GM18907 (cell line): ENCODE data around the gene MAP1LC3B.

ENCODE experiments used
- ATAC-seq: cut with Tn5 transposase; IDR thresholded peaks from one replicate; pipeline ENCODE4 v1.9.1; 2021; ENCODE audit warnings: mild to moderate bottlenecking, moderate library complexity; ENCODE audit not compliant: unreplicated experiment

MAP1LC3B gene

DNA sequence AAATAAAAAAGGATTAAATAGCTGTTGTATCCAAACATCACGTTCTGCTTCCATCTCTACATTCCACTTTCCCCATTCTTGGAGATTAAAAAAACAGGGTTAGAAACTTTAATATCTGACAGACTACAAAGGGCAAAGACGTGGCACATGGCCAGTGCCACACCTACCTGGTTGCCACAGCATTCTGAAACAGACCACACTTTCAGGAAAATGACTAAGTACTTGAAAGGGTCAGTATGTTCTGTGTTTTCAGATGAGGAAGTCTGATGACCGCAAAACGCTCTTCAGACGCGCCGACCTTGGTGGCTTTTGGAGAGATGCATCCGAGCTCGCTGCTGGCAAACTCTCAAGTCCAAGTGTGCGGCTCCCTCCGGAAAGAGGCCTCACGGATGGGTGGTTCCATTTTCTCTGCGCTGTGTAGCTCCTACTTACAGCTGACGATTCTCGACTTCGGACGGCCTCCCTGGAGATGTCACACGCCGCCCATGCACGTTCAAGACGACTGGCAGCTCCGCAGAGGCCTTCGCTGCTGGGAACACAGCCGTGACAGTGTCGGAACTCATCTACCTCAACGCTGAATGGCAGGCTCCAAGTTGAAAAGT is 15.5 kb downstream of the MAP1LC3B start:
- no peak for ATAC-seq

DNA sequence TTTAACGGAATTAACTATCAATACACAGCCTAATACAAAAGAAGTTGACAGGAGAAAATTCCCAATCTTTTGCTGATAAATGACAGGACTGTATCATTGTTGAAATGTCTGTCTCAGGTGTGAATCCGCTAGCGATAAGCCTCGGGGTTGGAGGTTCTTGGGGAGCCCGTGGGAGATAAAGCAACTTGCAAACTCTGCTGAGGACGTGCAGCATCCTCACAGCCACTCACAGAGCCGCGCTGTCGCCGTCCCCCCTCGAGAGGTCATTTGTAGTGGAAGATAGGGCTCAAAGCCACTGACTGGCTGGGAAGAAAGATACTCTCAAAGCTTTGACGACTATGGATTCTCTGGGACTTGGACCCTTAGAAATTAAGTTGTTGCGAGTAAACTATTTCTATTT is 17.0 kb downstream of the MAP1LC3B start:
- no peak for ATAC-seq

DNA sequence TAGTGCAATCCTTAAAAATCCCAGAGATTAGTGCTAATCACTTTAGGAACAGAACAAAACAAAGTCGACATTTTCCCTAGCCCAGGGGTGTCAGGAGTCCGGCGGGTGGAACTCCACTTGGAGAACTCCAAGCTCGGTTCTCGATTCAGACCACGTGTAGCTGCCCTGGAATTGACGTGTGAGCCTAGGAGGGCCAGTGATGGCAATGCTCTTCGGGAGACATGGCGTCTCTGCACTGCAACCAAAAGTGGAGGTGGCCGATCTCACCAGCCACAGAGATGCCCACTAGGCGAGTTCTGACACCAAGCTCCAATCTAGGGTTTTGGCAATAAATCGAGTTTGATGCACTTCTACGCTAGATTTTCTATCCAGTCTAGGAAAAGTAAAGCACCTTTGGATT is 17.6 kb downstream of the MAP1LC3B start:
- ATAC-seq: no peak

DNA sequence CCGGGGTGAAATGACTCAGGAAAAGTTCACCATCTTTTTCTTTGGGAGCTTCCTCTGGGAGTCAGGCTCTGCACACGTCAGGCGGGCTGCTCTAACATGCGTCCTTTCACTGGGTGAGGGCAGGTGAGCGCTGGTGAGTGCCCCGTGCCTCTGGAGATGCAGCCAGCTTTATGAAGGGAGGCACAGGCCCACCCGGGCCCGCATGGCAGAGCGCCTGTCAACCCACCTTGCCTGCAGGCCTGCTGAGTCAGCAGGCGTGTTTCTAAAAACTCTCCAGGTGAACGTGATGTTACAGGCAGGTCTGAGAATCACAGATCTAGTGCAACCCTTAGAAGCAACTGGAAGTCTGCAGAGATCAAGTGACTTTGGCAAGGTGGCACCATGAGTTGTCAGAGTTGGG is 18.4 kb downstream of the MAP1LC3B start:
- no peak for ATAC-seq

DNA sequence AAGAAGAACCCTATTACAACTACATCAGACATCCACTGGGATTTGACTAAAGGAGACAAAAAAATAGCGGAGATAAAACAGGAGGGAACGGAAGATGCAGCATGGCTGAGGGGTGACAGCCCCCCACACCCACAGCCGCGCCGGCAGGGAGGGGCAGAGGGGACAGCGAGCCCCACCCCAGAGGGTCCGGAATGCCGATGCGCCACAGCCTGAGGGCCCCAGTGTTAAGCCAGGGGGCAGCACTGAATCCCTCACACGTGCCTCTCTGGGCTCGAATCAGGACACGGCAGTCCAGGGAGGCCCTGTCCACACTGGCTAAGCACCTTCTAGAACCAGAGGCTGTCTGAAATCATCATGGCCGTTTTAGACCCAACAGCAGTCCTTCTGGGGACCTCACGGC is 18.8 kb downstream of the MAP1LC3B start:
- no peak for ATAC-seq

DNA sequence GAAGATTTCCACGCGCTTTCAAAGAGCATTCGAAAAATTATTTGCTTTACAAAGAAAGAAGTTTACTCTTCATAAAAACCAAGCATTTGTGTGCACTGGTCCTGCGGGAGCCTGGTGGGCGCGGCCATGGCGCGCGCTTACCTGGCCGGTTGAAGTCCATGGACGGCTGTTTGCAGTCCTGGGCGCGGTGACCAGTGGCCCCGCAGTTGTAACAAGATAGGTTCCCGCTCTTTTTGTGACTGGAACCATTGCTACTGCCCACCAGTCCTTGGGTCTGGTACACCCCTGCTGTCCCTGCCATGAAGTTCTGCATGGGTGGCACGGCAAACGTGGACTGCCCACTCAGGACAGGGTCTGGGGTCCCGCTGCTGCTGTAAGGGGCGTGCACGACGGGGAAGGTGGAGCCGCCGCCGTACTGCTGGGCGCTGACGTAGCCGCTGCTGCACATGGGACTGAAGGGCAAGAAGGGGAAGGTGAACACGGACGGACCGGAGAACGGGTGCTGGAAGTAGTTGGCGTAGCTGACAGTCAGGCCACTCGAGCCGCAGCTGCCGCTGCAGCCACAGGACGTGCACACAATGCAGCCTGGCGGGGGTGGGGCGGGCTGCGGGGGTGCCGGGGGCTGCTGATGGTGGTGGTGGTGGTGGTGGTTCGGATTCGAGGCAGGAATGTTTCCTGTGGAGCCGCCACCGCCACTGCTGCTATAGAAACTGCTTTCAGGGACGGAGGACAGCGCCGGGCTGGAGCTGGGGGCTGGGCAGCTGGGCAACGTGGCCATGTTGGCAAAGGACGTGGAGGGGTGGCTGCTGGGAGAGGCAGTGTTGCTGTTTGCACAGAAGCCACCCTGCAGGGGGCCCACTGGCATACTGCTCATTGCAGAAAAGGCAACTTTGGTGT is 19.5 kb downstream of the MAP1LC3B start:
- no peak for ATAC-seq

DNA sequence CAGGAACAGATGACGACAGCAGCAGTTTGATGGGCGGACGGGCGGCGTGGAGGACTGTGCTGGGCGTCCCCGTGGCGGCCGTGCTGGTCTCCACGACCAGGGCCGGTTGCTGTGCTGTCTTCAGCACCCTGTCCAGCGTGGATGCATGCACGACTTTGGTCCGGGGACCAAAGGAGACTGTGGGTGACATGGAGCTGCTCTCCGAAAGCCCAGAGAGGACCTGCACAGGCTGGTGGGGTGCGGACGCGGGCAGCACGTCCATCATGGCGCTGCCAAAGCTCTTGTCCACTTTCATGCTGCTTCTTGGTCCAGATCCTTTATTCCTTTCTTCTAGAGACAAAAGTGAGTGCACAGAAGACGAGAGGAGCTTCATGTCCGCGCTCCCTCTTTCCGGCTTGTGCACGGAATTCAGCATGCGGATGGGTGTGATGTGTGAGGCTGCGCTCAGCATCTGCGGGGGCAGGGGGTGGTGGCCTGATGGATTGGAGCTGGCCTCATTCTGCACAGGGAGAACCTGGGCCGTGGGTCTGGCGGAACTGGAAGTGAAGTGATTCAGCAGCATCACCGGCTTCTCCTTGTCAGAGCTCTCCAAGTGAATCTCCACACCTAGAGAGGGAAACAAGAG is 20.3 kb downstream of the MAP1LC3B start:
- ATAC-seq: no peak

DNA sequence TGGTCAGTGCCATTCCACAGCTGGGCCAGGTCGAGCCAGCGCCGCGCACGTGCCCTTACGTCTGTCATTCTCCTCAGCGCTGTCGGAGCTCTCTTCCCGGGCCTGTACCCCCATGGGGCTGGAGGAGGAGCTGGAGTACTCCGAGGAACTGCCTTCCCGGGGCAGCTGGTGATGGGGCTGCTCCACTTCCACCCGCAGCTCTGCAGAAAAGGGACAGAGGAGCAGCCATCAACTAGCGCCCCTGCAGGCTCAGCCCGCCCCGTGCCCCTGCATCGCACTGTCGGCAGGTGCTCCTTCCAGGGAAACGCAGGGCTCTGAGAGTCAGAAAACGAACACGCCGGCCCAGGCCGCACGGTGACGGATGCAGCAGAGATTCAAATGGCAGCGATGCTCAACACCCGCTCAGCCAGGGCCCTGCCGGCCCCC is 20.9 kb downstream of the MAP1LC3B start:
- no peak for ATAC-seq

DNA sequence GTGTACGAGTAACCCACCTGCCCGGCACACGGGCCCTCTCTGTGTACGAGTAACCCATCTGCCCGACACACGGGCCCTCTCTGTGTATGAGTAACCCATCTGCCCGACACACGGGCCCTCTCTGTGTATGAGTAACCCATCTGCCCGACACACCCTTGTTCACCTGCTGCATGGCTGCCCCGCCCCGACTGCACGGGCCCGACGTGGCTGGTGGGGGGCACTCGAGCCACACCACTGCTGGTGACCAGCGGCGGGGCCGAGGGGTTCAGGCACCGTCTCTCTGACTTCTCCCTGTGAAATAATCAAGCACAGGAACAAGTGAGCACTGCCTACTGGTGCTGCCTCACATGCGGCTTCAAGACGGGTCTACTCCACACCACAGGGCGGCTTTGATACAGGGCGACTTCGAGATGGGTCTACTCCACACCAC is 22.1 kb downstream of the MAP1LC3B start:
- no peak for ATAC-seq

DNA sequence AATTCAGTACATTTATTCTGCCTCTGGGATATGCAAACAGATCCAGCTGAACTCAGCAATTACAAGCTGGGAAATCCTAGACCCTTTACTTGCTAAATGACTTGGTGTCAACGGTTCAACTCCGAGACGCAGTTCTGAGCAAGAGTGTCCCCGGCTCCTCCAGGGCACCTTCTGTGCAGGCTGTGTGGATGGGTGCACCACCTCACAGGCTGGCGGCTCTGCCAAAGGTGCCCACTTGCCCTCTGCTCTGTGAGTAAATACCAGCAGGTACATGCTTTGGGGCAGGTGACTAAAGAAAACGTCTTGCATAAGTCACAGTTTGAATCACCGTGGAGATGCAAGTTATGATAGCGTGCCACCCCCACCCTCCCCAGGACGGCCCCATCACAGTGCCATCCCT is 23.3 kb downstream of the MAP1LC3B start:
- no peak for ATAC-seq

DNA sequence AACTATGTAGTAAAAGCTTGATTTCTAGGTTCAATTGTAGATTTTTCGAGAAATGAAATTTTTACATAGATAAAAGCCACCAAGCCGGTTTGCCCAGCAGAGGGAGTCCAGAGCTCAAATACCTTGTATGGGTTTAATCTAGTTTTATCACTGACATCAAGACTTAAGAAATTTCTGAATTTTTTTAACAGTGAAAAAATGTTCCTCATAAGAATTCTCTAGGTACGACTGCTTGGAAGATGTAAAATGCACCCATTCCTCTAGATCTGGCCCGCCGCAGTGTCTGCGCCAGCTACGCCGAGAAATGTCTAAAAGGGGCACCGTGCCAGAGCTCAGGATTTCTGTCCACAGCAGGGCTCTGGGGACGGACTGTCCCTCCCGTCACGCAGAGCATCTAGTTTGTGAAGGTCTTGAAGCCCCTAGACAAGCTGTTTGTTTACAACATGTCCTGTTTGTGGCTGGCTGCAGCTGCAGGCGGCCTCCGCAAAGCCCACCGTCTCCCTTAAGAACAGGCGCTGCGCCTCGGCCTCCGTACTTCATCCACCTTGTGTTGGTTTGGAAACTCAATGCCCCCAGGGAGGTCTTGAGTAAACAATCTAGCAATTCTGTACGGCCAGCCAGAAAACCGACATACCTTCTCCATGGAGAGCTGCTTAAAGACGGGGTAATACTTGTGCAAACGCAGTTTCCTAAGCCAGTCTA is 24.8 kb downstream of the MAP1LC3B start:
- ATAC-seq: no peak

DNA sequence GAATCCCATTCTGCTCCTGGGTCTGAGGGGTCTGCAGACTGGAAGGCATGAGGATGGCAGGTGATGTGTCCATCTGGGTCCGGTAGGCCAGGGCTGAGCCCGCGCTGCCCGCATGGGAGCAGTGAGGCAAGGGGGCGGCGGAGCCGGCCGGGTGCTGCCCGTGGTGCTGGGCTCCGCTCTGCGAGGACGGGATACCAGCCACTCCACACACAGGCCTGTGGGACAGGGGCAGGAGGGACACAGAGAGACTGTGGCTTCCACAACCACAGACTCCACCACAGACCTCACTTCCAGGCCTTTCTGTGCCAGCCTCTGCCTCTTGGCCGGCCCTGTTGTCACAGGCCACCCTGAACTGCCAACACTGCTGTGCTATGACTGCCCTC is 25.4 kb downstream of the MAP1LC3B start:
- ATAC-seq: no peak

DNA sequence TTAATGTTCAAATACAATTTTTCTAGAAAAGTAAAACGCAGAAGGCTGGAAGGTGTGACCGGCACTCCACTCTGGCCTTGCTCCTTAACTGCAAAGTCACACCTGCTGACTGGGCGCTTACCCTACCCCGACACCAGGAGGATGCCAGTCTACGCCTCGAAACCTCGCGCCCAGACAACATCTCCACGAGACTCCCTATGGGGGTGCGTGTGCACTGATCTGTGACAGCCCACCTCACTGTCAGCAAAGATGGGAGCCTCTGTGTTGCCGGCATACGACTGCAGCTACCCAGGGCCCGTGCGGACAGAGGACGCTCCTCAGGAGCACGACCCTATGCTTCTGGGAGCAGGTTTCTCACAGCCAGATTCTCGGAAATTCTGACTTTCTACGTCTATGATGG is 26.1 kb downstream of the MAP1LC3B start:
- no peak for ATAC-seq

DNA sequence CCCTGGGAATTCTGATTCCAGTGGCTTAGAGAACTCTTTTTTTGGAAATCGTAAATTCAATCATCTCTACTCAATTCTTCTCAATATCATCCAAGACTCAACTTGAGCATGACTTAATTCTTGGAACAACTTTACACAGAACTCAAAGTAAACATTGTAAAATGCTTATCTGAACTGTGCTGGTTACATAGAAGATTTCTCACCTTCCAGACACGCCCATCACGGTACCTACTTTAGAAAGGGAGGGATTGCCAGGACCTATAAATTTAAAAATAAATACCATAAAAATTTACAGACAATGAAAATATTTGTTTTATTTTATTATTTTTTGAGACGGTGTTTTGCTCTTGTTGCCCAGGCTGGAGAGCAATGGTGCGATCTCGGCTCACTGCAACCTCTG is 26.5 kb downstream of the MAP1LC3B start:
- ATAC-seq: no peak

DNA sequence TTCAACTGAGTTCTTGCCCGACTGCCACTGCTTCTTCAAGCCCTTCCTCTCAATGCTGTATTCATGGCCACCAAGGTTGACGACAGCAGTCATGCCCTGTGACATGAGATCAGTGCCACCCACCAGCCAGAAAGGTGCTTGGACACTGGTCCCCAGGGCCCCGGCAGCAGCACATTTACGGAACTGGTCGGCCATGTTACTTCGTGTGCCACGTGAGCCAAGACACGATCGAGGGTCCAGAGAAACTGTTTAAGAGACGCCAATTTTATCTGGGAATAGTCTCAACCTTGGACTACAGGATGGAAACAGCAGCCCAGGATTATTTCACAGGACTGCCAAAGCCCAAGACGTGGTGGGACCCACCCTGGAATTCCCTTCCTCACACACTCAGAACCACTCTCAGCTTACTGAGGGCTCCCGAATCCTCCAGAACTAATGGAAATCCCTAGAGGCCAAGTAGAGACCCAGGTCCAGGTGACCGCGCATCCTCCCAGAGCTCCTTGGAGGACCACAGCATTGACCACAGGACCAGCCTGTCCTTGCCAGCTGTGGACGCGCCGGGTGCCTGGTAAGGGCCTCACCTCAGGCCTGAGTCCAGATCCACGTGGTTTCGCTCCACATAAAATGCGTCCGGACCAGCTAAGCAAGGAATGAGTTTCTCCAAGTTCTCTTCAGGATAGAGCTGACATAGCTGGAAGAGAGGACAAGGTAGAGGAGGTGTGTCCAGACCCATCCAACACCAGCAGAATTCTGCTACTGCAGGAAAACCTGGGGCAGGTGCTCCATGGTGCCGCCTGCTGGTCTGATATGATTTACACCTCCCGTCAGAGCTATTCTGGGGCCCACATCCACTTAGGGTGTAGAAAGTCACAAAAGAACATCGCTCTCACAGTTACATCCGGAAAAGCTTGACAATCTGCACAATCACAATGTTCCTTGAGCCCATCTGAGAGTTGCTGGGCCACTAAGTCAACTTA is 28.2 kb downstream of the MAP1LC3B start:
- no peak for ATAC-seq

DNA sequence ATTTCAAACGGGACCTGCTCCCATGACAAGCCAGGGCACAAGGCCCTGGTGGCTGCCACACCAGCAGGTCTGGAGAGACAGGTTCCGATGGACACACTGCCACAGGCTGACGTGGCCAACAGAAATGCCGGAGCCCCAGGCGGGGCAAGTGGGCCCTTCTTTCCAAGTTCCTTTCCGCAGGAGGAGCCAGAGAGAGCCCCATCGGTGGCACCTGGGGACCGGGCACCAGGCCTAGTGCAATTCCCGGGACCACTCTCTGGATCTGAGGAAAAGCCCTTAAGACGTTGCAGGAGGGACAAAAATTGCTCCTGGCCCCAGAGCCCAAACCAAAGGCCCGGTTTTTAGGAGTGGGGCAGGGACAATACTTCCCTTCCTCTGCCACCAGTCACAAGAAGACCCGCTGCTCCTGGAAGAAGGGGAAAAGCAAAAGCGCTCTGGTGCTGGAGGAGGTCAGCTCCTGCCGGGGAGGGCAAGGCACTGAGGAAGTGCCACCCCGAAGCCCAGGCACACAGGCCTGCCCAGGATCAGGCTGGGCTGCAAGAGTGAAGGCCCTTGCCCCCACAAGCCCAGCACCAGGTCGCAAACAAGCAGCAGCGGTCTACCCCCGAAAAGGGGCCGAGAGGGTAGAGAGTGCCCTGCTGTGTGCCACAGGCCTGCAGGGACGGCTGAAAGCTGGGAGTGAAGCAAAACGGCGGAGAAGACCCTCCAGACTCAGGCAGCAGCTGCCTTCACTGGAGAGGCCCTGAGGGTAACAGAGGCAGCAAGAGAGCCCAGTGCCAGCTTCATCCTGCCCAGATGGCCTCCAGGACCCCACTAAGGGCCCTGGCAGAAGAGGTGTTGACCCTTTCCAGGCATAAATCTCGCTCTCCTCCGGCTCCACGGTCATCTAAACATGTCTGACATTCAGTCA is 29.1 kb downstream of the MAP1LC3B start:
- no peak for ATAC-seq

DNA sequence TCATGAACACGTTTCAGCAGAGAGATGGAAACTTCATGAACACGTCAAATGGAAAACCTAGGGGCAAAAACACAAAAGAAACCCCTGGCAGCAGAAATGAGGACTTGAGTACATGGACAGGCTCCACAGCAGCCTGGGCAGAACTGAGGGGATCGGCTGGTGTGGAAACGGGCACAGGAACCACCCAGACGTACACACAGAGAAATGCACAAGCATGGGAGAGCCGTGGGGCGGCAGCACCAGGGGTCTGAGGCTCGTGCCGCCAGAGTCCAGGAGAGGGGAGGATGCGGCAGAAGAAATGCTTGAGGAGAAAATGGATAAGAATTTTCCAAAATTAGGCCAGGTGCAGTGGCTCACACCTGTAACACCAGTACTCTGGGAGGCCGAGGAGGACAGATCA is 30.0 kb downstream of the MAP1LC3B start:
- ATAC-seq: no peak

DNA sequence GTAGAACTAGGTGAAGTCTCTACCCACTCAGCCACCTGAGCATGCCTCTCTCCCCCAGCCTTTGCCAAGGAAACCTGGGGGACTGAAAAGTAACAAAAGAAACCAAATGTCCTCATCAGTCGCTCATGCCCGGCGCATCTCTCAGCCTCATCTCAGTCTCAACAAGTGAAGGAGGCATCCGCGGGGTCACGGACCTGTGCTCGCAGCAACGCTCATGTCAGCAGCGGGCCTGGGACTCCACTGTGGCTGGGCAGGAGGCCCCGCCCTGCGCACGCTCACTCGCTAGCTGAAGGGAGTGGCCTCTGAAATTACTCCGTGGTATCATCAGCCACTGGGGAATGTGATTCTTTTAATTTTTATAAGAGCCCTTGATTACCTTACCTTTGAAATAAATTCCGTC is 31.3 kb downstream of the MAP1LC3B start:
- ATAC-seq: no peak

DNA sequence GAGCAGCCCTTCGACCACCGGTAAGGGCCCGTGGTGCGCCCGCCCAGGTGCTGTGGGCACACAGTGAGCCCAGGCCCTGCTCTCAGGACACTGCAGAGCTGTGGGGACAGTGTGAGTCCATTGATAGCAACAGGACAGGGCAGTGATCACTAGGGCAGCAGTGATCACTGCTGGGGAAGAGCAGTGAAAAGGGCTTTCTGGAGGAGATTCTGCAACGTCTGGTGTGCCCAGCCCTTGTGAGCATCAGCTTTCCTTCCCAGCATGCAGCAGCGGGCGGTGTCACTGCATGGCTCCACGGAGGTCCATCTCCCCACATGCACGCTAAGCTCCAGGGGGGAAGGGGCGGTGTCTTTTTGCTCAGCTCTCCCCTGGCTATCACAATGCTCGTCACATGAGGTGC is 32.1 kb downstream of the MAP1LC3B start:
- ATAC-seq: no peak
